Muscle of arm (tissue), 12 donors: ENCODE results near the gene SLC25A23. TPM values are rescaled to one million over a fixed set of nuclear protein-coding genes. Genes with fewer than 3 reads are reported as not detected.
"Not testable (repeated sequence)": the region's sequence is repeated elsewhere in the genome, so short reads cannot be mapped to it uniquely, and the experiment has no call there.

ENCODE experiments used
- DNase-seq: peaks from one replicate; pipeline ENCODE4 v3.0.0-alpha.2; 2013
- polyA plus RNA-seq, 12 donors: library from polyadenylated mRNA; unstranded; fragments of 120-200 nt; gene quantifications; one replicate each; pipeline ENCODE4 v1.2.1, GENCODE V29; 2013; ENCODE audit not compliant: insufficient read length in 12 of 12

SLC25A23 gene
- polyA plus RNA-seq, 12 donors, result 25.5 to 44.6 (median 31.5) TPM; not detected in 1

GRCh38 chr19:6406401-6406800 is 53.2 kb downstream of the SLC25A23 start:
- no peak for DNase-seq

GRCh38 chr19:6402837-6403608 is 56.6 kb downstream of the SLC25A23 start:
- DNase-seq, result peak; percentile 83

DNA sequence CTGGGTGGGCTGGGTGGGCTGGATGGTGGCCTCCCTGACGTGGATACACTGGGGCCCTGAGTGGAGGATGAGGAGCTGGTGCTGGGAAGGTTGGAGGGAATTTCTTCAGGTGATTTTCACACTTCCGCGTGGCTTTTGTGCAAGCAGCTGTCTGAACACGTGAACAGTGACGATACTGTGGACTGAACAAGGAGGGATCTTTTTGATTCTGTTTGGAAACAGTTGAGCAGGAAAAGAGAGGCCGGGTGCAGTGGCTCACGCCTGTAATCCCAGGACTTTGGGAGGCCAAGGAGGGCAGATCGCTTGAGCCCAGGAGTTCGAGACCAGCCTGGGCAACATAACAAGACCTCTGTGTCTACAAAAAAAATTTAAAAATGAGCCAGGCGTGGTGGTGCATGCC is 57.5 kb downstream of the SLC25A23 start:
- DNase-seq, result no peak

DNA sequence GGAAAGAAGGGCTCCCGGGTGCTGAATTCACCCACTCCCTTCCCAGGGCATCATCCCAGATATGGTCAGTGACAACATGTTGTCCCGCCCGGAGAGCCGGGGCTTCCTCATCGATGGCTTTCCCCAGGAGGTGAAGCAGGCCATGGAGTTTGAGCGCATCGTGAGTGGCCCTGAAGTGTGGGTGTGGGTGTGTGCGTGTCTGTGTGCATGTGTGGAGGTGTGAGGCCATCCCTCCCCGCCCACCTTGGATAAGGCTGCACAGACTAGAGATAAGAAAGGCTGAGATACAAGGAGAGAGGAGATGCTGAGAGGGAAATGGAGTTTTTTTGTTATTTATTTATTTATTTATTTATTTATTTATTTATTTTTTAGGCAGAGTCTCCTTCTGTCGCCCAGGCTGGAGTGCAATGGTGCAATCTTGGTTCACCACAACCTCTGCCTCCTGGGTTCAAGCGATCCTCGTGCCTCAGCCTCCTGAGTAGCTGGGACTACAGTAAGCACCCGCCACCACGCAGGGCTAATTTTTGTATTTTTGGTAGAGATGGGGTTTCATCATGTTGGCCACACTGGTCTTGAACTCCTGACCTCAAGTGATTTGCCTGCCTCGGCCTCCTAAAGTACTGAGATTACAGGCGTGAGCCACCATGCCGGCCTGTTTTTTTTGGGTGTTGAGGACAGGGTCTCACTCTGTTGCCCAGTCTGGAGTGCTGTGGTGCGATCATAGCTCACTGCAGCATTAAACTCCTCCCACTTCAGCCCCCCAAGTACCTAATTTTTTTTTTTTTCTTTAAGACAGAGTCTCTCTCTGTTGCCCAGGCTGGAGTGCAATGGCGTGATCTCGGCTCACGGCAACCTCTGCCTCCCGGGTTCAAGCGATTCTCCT is 59.3 kb downstream of the SLC25A23 start:
- not testable (repeated sequence) for DNase-seq

DNA sequence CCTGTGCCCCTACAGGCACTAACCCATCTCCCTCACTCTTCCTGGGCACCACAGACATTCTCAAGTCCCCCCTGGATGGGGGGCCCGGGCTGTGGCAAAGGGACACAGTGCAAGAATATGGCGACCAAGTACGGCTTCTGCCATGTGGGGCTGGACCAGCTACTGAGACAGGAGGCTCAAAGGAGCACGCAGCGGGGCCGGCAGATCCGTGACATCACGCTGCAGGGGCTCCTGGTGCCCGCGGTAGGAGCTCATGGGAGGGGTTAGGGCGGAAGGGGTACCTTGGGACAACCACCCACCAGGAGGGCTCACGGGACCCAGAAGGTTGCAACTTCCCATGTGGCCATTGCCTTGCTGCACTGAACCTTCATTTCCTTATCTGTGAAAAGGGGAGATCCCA is 63.3 kb downstream of the SLC25A23 start:
- DNase-seq, result no peak

DNA sequence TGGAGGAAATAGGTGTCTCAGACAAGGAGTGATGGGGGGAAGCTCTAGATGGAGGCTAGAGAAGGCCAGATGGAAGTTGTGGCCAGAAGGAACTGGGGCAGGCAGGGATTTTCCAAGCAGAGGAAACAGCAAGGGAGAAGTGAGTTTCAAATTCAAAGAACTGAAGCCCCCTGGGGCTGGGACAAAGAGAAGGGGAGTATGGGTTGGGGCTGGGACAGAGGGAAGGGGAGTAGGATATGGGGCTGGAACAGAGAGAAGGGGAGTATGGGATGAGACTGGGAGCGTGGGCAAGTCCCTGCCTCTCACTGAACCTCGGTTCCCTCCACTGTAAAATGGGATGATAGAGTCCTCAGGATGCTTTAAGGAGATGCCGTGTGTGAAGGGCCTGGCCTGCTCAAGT is 64.8 kb downstream of the SLC25A23 start:
- no peak for DNase-seq

DNA sequence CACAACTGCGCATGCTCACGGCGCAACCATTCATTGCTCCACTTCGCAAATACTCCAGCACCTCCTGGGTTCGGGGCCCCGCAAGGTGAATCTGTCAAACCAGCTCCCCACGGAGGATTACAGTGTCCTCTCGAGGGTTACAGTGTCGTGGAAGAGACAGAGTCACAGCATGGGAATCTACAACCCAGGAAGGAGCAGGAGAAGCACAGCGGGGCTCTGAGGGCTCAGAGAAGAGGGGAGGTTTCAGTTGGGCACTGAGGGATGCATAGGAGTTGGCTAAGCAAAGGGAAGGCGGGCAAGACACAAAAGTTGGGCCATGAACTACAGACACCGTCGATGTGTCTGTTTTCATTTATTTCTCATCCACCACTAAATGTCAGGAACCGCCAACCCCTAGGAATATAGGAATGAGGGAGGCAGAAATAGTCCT is 65.6 kb downstream of the SLC25A23 start:
- DNase-seq, result no peak

GRCh38 chr19:6393074-6393982 is 66.3 kb downstream of the SLC25A23 start, which contains the start of gene GTF2F1:
TSS of gene GTF2F1 (minus strand) at chr19:6393164. CDS start at chr19:6392995, 169 bp downstream.
- peak; percentile 98 for DNase-seq

GRCh38 chr19:6392221-6393073 is 67.1 kb downstream of the SLC25A23 start:
- DNase-seq, result no peak

Other genes with a start within 250 kb of the SLC25A23 start
- gene MLLT1, start 179.8 kb downstream of the SLC25A23 start, polyA plus RNA-seq, result 10 to 100 TPM in 11 of 12 donors, not detected in 1; 29.1 to 63.6 (median 38.2) TPM
- under 1 TPM in 6 of 12 donors, not detected in 6; 0.11 to 0.30 (median 0.15) TPM for gene ACER1, start 126.2 kb downstream of the SLC25A23 start, polyA plus RNA-seq
- gene CLPP, start 98.3 kb downstream of the SLC25A23 start, polyA plus RNA-seq, result 10 to 100 TPM in 11 of 12 donors, not detected in 1; 39.5 to 85.3 (median 53.2) TPM
- gene ALKBH7, start 87.0 kb downstream of the SLC25A23 start, polyA plus RNA-seq, result 100 to 1,000 TPM in 2 of 12 donors, 10 to 100 TPM in 9, not detected in 1; 35.2 to 126 (median 63.2) TPM
- gene PSPN, start 83.9 kb downstream of the SLC25A23 start, polyA plus RNA-seq, result 1 to 10 TPM in 5 of 12 donors, under 1 TPM in 5, not detected in 2; 0.58 to 1.2 (median 0.94) TPM
- gene GTF2F1, start 66.6 kb downstream of the SLC25A23 start, polyA plus RNA-seq, result 10 to 100 TPM in 11 of 12 donors, not detected in 1; 42.7 to 96.6 (median 51.0) TPM
- gene KHSRP, start 35.0 kb downstream of the SLC25A23 start, polyA plus RNA-seq, result 100 to 1,000 TPM in 11 of 12 donors, not detected in 1; 143 to 261 (median 177) TPM
- 1 to 10 TPM in 1 of 12 donors, under 1 TPM in 8, not detected in 3; 0.24 to 1.7 (median 0.48) TPM for gene SLC25A41, start 26.0 kb downstream of the SLC25A23 start, polyA plus RNA-seq
- 10 to 100 TPM in 1 of 12 donors, 1 to 10 TPM in 2, under 1 TPM in 4, not detected in 5; 0.17 to 18.2 (median 0.55) TPM for gene CRB3, start 4.5 kb upstream of the SLC25A23 start, polyA plus RNA-seq
- gene DENND1C, start 22.0 kb upstream of the SLC25A23 start, polyA plus RNA-seq, result 1 to 10 TPM in 4 of 12 donors, under 1 TPM in 6, not detected in 2; 0.50 to 9.1 (median 0.61) TPM
- 1 to 10 TPM in 3 of 12 donors, under 1 TPM in 8, not detected in 1; 0.19 to 9.9 (median 0.62) TPM for gene TUBB4A, start 42.5 kb upstream of the SLC25A23 start, polyA plus RNA-seq
- gene TNFSF9, start 71.2 kb upstream of the SLC25A23 start, polyA plus RNA-seq, result 1 to 10 TPM in 5 of 12 donors, under 1 TPM in 5, not detected in 2; 0.22 to 2.0 (median 1.0) TPM
- gene CD70, start 131.4 kb upstream of the SLC25A23 start, polyA plus RNA-seq, result 1 to 10 TPM in 4 of 12 donors, under 1 TPM in 5, not detected in 3; 0.34 to 2.1 (median 0.85) TPM
- gene TNFSF14, start 210.4 kb upstream of the SLC25A23 start, polyA plus RNA-seq, result under 1 TPM in 8 of 12 donors, not detected in 4; 0.05 to 0.66 (median 0.08) TPM